Gastroesophageal sphincter (tissue), 4 donors: Measurements from ENCODE around the gene LRRC30. TPM values are rescaled to one million over a fixed set of nuclear protein-coding genes. Genes with fewer than 3 reads are reported as not detected.
"Not testable (repeated sequence)": the region's sequence is repeated elsewhere in the genome, so short reads cannot be mapped to it uniquely, and the experiment has no call there.

ENCODE experiments used
- ATAC-seq: fragments of 150-250 bp; one replicate; pipeline ENCODE4 v1.9.1; 2016; ENCODE audit warnings: mild to moderate bottlenecking, moderate library complexity
- H3K27ac ChIP-seq, 4 donors: fragments of 200-600 bp; sonication (generic) in 3 of 4; 1 replicate in 3 of 4; 2 replicates in 1 of 4; pipeline ENCODE4 v1.5.1; 2016 to 2019
- H3K27me3 ChIP-seq: fragments of 200-600 bp; sonication (generic); one replicate; pipeline ENCODE4 v1.5.1; 2019
- H3K36me3 ChIP-seq, 2 donors: fragments of 200-600 bp; sonication (generic); one replicate each; pipeline ENCODE4 v1.5.1; 2019; ENCODE audit warnings: control low read depth in 1 of 2
- H3K4me1 ChIP-seq, 3 donors: fragments of 200-600 bp; sonication (generic); 1 replicate in 2 of 3; 2 replicates in 1 of 3; pipeline ENCODE4 v1.5.1; 2016 to 2019; ENCODE audit warnings: control low read depth in 2 of 3
- H3K4me3 ChIP-seq, 2 donors: fragments of 200-600 bp; sonication (generic); one replicate each; pipeline ENCODE4 v1.5.1; 2019; ENCODE audit warnings: mild to moderate bottlenecking in 1 of 2, moderate library complexity in 1 of 2
- H3K9me3 ChIP-seq, 3 donors: fragments of 200-600 bp; sonication (generic); one replicate each; pipeline ENCODE4 v1.5.1; 2017 to 2019; ENCODE audit warnings: control low read depth in 2 of 3
- EP300 ChIP-seq: sonication (generic); formaldehyde crosslinking; IDR thresholded peaks from one replicate; pipeline ENCODE4 v1.6.1; 2017; ENCODE audit warnings: antibody characterized with exemption, mild to moderate bottlenecking
- POLR2A ChIP-seq, 2 donors: fragments of 450-650 bp; IDR thresholded peaks; one replicate each; pipeline ENCODE4 v1.6.1; 2017; ENCODE audit warnings: antibody characterized with exemption in 2 of 2, mild to moderate bottlenecking in 2 of 2, moderate library complexity in 1 of 2
- POLR2AphosphoS5 ChIP-seq: sonication (generic); formaldehyde crosslinking; IDR thresholded peaks from one replicate; pipeline ENCODE4 v1.6.1; 2017; ENCODE audit warnings: antibody characterized with exemption
- WGBS, 2 donors: methylation state at CpG; one replicate each; pipeline ENCODE4 v1.1.5; 2018; ENCODE audit warnings: low coverage in 1 of 2; 5-methylcytosine and 5-hydroxymethylcytosine counted together
- total RNA-seq, 4 donors: library from RNA; depleted of rRNA; stranded (reverse); fragments of >200 nt; gene quantifications; one replicate each; pipeline ENCODE4 v1.1.0, GENCODE V29; 2016
- TF ChIP-seq, protein P1 (sequence below), 4 experiments: fragments of 200-600 bp in 2 of 4; fragments of 450-650 bp in 2 of 4; sonication (generic) in 1 of 4; IDR thresholded peaks; one replicate each; pipeline ENCODE4 v1.5.1; 2017 to 2019; ENCODE audit warnings: antibody characterized with exemption in 4 of 4, mild to moderate bottlenecking in 2 of 4, moderate library complexity in 2 of 4

The LRRC30 gene
- total RNA-seq, 4 donors from 2014 or later, result not detected

DNA sequence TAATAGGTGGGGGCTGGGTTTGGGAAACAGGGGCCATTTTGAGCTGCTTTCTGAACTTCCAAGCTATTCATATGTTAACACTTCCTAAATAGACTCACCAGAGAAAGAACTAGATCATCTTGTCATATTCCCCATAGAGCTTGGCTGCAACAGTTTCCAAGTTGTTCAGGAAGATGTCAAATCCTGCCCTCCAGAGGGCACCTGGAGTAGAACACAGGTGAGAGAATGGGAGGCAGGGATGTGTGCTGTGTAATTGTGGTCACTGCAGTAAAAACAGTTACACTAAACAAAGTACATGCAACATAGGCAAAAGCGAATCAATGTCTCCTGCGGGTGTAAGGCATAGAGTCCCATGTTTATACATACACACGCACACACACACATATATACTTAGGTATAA, 34.5 kb upstream of the LRRC30 start:
- WGBS, 2 donors, result 57 to 79% methylated on average over 3 of the region's 3 CpGs

GRCh38 chr18:7197854-7198253, 33.0 kb upstream of the LRRC30 start:
- Histone ChIP-seq H3K36me3 (no peaks in the 10 kb centered on the region), H3K9me3 (no peaks in the 10 kb centered on the region), H3K27ac (no peak overlapping the region), H3K4me3 (no peak overlapping the region), H3K4me1 (peaks cover 0 to 5% (median 0%) of the 10 kb centered on the region in 3 donors), H3K27me3 (no peaks in the 10 kb centered on the region)
- WGBS, 2 donors, result 72 to 92% methylated on average over 2 of the region's 2 CpGs
- no peak for ATAC-seq
- TF ChIP-seq, protein P1, sequence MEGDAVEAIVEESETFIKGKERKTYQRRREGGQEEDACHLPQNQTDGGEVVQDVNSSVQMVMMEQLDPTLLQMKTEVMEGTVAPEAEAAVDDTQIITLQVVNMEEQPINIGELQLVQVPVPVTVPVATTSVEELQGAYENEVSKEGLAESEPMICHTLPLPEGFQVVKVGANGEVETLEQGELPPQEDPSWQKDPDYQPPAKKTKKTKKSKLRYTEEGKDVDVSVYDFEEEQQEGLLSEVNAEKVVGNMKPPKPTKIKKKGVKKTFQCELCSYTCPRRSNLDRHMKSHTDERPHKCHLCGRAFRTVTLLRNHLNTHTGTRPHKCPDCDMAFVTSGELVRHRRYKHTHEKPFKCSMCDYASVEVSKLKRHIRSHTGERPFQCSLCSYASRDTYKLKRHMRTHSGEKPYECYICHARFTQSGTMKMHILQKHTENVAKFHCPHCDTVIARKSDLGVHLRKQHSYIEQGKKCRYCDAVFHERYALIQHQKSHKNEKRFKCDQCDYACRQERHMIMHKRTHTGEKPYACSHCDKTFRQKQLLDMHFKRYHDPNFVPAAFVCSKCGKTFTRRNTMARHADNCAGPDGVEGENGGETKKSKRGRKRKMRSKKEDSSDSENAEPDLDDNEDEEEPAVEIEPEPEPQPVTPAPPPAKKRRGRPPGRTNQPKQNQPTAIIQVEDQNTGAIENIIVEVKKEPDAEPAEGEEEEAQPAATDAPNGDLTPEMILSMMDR (IDR thresholded peaks at IDR 0.05), result no peak
- TF ChIP-seq POLR2AphosphoS5 (no peak), EP300 (no peak), POLR2A (IDR thresholded peaks at IDR 0.05) (no peak)

More for the DNA sequence above, 34.5 kb upstream of the LRRC30 start:
- H3K27me3 ChIP-seq, result no peaks in the 10 kb centered on the region
- no peaks in the 10 kb centered on the region for H3K9me3 ChIP-seq
- TF ChIP-seq EP300 (no peak), POLR2A (IDR thresholded peaks at IDR 0.05) (no peak), POLR2AphosphoS5 (no peak)
- TF ChIP-seq, protein P1 (IDR thresholded peaks at IDR 0.05), result no peak
- no peaks in the 10 kb centered on the region for H3K36me3 ChIP-seq
- H3K4me3 ChIP-seq, result no peak overlapping the region
- peaks cover 0 to 5% (median 0%) of the 10 kb centered on the region in 3 donors for H3K4me1 ChIP-seq
- no peak overlapping the region for H3K27ac ChIP-seq
- ATAC-seq, result no peak

DNA sequence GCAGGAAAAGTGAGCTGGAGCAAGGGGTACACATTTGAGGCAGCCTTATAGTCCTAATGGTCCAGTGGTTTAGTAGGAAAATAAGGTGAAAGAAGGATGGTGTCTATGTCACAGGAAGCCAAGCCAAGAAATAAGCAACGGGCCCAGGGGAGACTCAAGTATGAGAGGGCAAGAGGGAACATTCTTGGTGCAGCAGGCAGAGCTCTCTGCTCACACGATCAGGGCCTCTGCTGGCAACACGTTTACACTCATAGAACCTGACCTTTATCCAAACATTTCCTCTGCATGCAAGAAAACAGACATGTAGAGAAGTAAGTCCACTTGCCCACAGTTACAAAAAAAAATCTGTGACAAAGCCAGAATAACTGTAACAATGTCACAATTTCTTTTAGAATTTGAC, 32.6 kb upstream of the LRRC30 start:
- Histone ChIP-seq H3K36me3 (no peaks in the 10 kb centered on the region), H3K4me1 (peaks cover 0 to 5% (median 0%) of the 10 kb centered on the region in 3 donors), H3K4me3 (no peak overlapping the region), H3K27me3 (no peaks in the 10 kb centered on the region), H3K27ac (no peak overlapping the region), H3K9me3 (no peaks in the 10 kb centered on the region)
- no peak for ATAC-seq
- TF ChIP-seq EP300 (no peak), POLR2AphosphoS5 (no peak), POLR2A (IDR thresholded peaks at IDR 0.05) (no peak)
- TF ChIP-seq, protein P1 (IDR thresholded peaks at IDR 0.05), result no peak
- 9 to 38% methylated on average over 3 of the region's 3 CpGs for WGBS, 2 donors

- Histone ChIP-seq H3K27ac (no peak overlapping the region), H3K4me3 (no peak overlapping the region), H3K4me1 (peaks cover 0 to 21% (median 0%) of the 10 kb centered on the region in 3 donors), H3K36me3 (no peaks in the 10 kb centered on the region), H3K9me3 (no peaks in the 10 kb centered on the region), H3K27me3 (no peaks in the 10 kb centered on the region)
- ATAC-seq, result no peak
- TF ChIP-seq POLR2A (IDR thresholded peaks at IDR 0.05) (no peak), POLR2AphosphoS5 (no peak), EP300 (no peak)
- TF ChIP-seq, protein P1 (IDR thresholded peaks at IDR 0.05), result no peak
- WGBS, 2 donors, result 83 to 97% methylated on average over 3 to 4 of the region's 4 CpGs
Observed at GRCh38 chr18:7201096-7201495, 29.8 kb upstream of the LRRC30 start.

GRCh38 chr18:7202169-7202568, 28.7 kb upstream of the LRRC30 start:
- WGBS, 2 donors, result 90 to 100% methylated on average over 2 to 8 of the region's 9 CpGs
- no peak overlapping the region for H3K4me3 ChIP-seq
- ATAC-seq, result no peak
- TF ChIP-seq POLR2AphosphoS5 (no peak), POLR2A (IDR thresholded peaks at IDR 0.05) (no peak), EP300 (no peak)
- TF ChIP-seq, protein P1 (IDR thresholded peaks at IDR 0.05), result no peak
- H3K4me1 ChIP-seq, result peaks cover 0 to 27% (median 0%) of the 10 kb centered on the region in 3 donors
- no peaks in the 10 kb centered on the region for H3K27me3 ChIP-seq
- no peak overlapping the region for H3K27ac ChIP-seq
- no peaks in the 10 kb centered on the region for H3K9me3 ChIP-seq
- no peaks in the 10 kb centered on the region for H3K36me3 ChIP-seq

DNA sequence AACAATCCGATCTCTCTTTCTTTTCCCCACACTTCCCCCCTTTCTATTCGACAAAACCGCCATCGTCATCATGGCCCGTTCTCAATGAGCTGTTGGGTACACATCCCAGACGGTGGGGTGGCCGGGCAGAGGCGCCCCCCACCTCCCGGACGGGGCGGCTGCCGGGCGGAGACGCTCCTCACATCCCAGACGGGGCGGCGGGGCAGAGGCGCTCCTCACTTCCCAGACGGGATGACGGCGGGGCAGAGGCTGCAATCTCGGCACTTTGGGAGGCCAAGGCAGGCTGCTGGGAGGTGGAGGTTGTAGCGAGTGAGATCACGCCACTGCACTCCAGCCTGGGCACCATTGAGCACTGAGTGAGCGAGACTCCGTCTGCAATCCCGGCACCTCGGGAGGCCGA, 27.3 kb upstream of the LRRC30 start:
- H3K9me3 ChIP-seq, H3K4me3 ChIP-seq, H3K27me3 ChIP-seq, ATAC-seq, H3K36me3 ChIP-seq, H3K27ac ChIP-seq: not testable (repeated sequence)
- WGBS, 2 donors, result 100% methylated on average over 1 of the region's 29 CpGs; no CpG with 5 or more reads in 1 of the 2 donors
- peaks cover 0 to 23% (median 0%) of the 10 kb centered on the region in 3 donors for H3K4me1 ChIP-seq
